Measurements from ENCODE around the gene CIAO2B. TPM values are rescaled to one million over a fixed set of nuclear protein-coding genes. Genes with fewer than 3 reads are reported as not detected.
"Not testable (repeated sequence)": the region's sequence is repeated elsewhere in the genome, so short reads cannot be mapped to it uniquely, and the experiment has no call there.

CIAO2B gene
- total and polyA plus RNA-seq, 2 donors (not counting 3 experiments of a cell fraction or from before 2014, with no cell fraction given) = 78.7 to 314 TPM

- FAIRE-seq; H4K20me1 ChIP-seq (replicated peaks; ENCODE audit: control insufficient read depth, extremely low read depth, insufficient read depth, low read length); H3K4me1 ChIP-seq (ENCODE audit: control insufficient read depth, extremely low read depth, insufficient read depth, low read length); DNase-seq (ENCODE audit: low read depth, low spot score); H3K27ac ChIP-seq (ENCODE audit: insufficient read depth, low read depth, low read length); H3K4me3 ChIP-seq (replicated peaks in 1 of 3; ENCODE audit: insufficient read depth in 1 of 3, low read depth in 1 of 3, low read length in 3 of 3); H3K79me2 ChIP-seq (ENCODE audit: control insufficient read depth, insufficient read depth, low read length); H3K9ac ChIP-seq (replicated peaks; ENCODE audit: extremely low read depth, insufficient read depth, low read length); H3K36me3 ChIP-seq (ENCODE audit: control insufficient read depth in 2 of 2, extremely low read depth in 1 of 2, insufficient read depth in 2 of 2, low read length in 2 of 2); intact Hi-C loops (cut with micrococcal nuclease); dilution Hi-C loops (cut with MboI; ENCODE audit: extremely low pct_ligation_motif_present, low sequenced_read_pairs); H3K27me3 ChIP-seq (ENCODE audit: control insufficient read depth in 2 of 2, insufficient read depth in 2 of 2, low read length in 2 of 2); H3K9me3 ChIP-seq (replicated peaks; ENCODE audit: control insufficient read depth, insufficient read depth, low read length); H3K9me1 ChIP-seq (replicated peaks; ENCODE audit: control insufficient read depth, extremely low read depth, insufficient read depth, low read length); POLR2A ChIA-PET; H2AFZ ChIP-seq (ENCODE audit: low read depth, low read length); BruUV-seq (replicated peaks); H3K4me2 ChIP-seq (ENCODE audit: insufficient read depth, low read length): not testable (repeated sequence)
- CTCF ChIA-PET = interaction anchor here (1.0 to 4.8 kb wide), 4 partner anchors 20 to 211 kb away, joined by 3 to 58 read pairs (median 12); no protein-coding TSS in a partner anchor
Measured at GRCh38 chr16:66974156-66974931, 40.1 kb upstream of the CIAO2B start.

GRCh38 chr16:66973716-66974115 lies 39.5 kb upstream of the CIAO2B start:
- Histone ChIP-seq H4K20me1 (replicated peaks; ENCODE audit: control insufficient read depth, extremely low read depth, insufficient read depth, low read length) (no peaks in the 10 kb centered on the region), H3K4me3 (replicated peaks in 1 of 3; ENCODE audit: insufficient read depth in 1 of 3, low read depth in 1 of 3, low read length in 3 of 3) (no peak overlapping the region), H3K79me2 (ENCODE audit: control insufficient read depth, insufficient read depth, low read length) (no peaks in the 10 kb centered on the region), H3K9me1 (replicated peaks; ENCODE audit: control insufficient read depth, extremely low read depth, insufficient read depth, low read length) (no peaks in the 10 kb centered on the region), H3K27ac (ENCODE audit: insufficient read depth, low read depth, low read length) (no peak overlapping the region), H3K27me3 (ENCODE audit: control insufficient read depth in 2 of 2, insufficient read depth in 2 of 2, low read length in 2 of 2) (peaks cover 0 to 3% of the 10 kb centered on the region in 2 experiments), H3K4me1 (ENCODE audit: control insufficient read depth, extremely low read depth, insufficient read depth, low read length) (no peaks in the 10 kb centered on the region), H3K4me2 (ENCODE audit: insufficient read depth, low read length) (no peak overlapping the region), H3K36me3 (ENCODE audit: control insufficient read depth in 2 of 2, extremely low read depth in 1 of 2, insufficient read depth in 2 of 2, low read length in 2 of 2) (no peaks in the 10 kb centered on the region), H3K9ac (replicated peaks; ENCODE audit: extremely low read depth, insufficient read depth, low read length) (no peak overlapping the region), H3K9me3 (replicated peaks; ENCODE audit: control insufficient read depth, insufficient read depth, low read length) (no peaks in the 10 kb centered on the region), H2AFZ (ENCODE audit: low read depth, low read length) (no peak overlapping the region)
- FAIRE-seq = no peak
- TF ChIP-seq MYC (IDR thresholded peaks at IDR 0.05; ENCODE audit: low read depth, low read length) = no peak
- no peak for TF ChIP-seq GATA2 (IDR thresholded peaks at IDR 0.05; ENCODE audit: insufficient read depth, insufficient read length, low read depth, low read length)
- no peak for TF ChIP-seq JUN (IDR thresholded peaks at IDR 0.05; ENCODE audit: borderline replicate concordance, insufficient read depth, insufficient read length, low read depth)
- intact Hi-C loops (cut with micrococcal nuclease) (no loop called here), dilution Hi-C loops (cut with MboI; ENCODE audit: extremely low pct_ligation_motif_present, low sequenced_read_pairs) (no loop called here)
- no peak for DNase-seq (ENCODE audit: low read depth, low spot score)
- BruUV-seq (replicated peaks) = no TSS peak
- ChIA-PET CTCF (interaction anchor here (0.7 to 4.8 kb wide), 5 partner anchors 13 to 212 kb away, joined by 3 to 58 read pairs (median 7); partner anchors contain the start of genes B3GNT9 and CES3), POLR2A (no interaction called here)
